OCI-LY7 (cell line): ENCODE data around the gene AKT2. TPM values are rescaled to one million over a fixed set of nuclear protein-coding genes. Genes with fewer than 3 reads are reported as not detected.

Experiments used
- BruUV-seq: library from RNA; stranded (reverse); fragments of 400-500 nt; replicated peaks from 2 replicates; lab custom pipeline; 2021; lab: Mats Ljungman, UMichigan
- CTCF ChIA-PET: fragments of 300-600 bp; sonication (Branson Sonifier 250); formaldehyde crosslinking; loops from one replicate; lab custom pipeline; 2022; ENCODE audit warnings: antibody characterized with exemption; ENCODE audit not compliant: unreplicated experiment; lab: Charles Lee
- POLR2A ChIA-PET: fragments of 300-600 bp; sonication (Branson Sonifier 250); formaldehyde crosslinking; loops from one replicate; lab custom pipeline; 2022; ENCODE audit warnings: antibody characterized with exemption; lab: Charles Lee
- DNase-seq: peaks from one replicate; pipeline ENCODE4 v3.0.0-alpha.2; 2015; ENCODE audit warnings: low spot score
- H2AFZ ChIP-seq: fragments of 200-600 bp; sonication (generic), shearing (Covaris generic); 2 replicates; pipeline ENCODE4 v1.6.1; 2014; ENCODE audit warnings: mild to moderate bottlenecking, antibody characterized with exemption, low read length, moderate library complexity
- H3K27ac ChIP-seq: fragments of 200-600 bp; sonication (generic); 2 replicates; pipeline ENCODE4 v1.5.1; 2014; ENCODE audit warnings: mixed run types, low read depth, mild to moderate bottlenecking, moderate library complexity, low read length, inconsistent platforms; ENCODE audit not compliant: poor library complexity, severe bottlenecking
- H3K36me3 ChIP-seq: fragments of 200-600 bp; sonication (generic); 2 replicates; pipeline ENCODE4 v1.6.1; 2014; ENCODE audit warnings: mild to moderate bottlenecking, antibody characterized with exemption, low read length, moderate library complexity, mixed read lengths; ENCODE audit not compliant: insufficient read depth
- H3K4me1 ChIP-seq: fragments of 200-600 bp; sonication (generic); 2 replicates; pipeline ENCODE4 v1.5.1; 2014; ENCODE audit warnings: mild to moderate bottlenecking, low read length; ENCODE audit not compliant: insufficient read depth, poor library complexity, severe bottlenecking
- H3K4me2 ChIP-seq: fragments of 200-600 bp; sonication (generic); 2 replicates; pipeline ENCODE4 v1.6.1; 2014; ENCODE audit warnings: mild to moderate bottlenecking, low read length
- H3K4me3 ChIP-seq: fragments of 200-600 bp; sonication (generic); 2 replicates; pipeline ENCODE4 v1.5.1; 2014; ENCODE audit warnings: mild to moderate bottlenecking, low read depth, low read length; ENCODE audit not compliant: poor library complexity, severe bottlenecking
- H3K79me2 ChIP-seq: fragments of 200-600 bp; sonication (generic); 2 replicates; pipeline ENCODE4 v1.6.1; 2016; ENCODE audit warnings: low read depth, mild to moderate bottlenecking, low read length, moderate library complexity, mixed read lengths; ENCODE audit not compliant: insufficient read depth
- H3K9me2 ChIP-seq: fragments of 200-600 bp; sonication (generic); 2 replicates; pipeline ENCODE4 v1.6.1; 2016; ENCODE audit warnings: mild to moderate bottlenecking, low read length, mixed read lengths; ENCODE audit not compliant: insufficient read depth
- H3K9me3 ChIP-seq: fragments of 200-600 bp; sonication (generic); 2 replicates; pipeline ENCODE4 v1.6.1; 2014; ENCODE audit warnings: mild to moderate bottlenecking, mixed run types, low read length, mixed read lengths
- H4K20me1 ChIP-seq: fragments of 200-600 bp; sonication (generic); 2 replicates; pipeline ENCODE4 v1.6.1; 2014; ENCODE audit warnings: mild to moderate bottlenecking, antibody characterized with exemption, low read length, moderate library complexity, mixed read lengths; ENCODE audit not compliant: insufficient read depth
- EZH2phosphoT487 ChIP-seq: fragments of 200-600 bp; sonication (generic); IDR thresholded peaks from 2 replicates; pipeline ENCODE4 v1.6.1; 2018; ENCODE audit warnings: low read depth, borderline replicate concordance, mild to moderate bottlenecking, mixed run types, antibody characterized with exemption, low read length, moderate library complexity, mixed read lengths
- intact Hi-C: fragments of 100-400 bp; cut with micrococcal nuclease; formaldehyde crosslinking; loops from one replicate; pipeline ENCODE4 v1.10.0; 2022; ENCODE audit not compliant: unreplicated experiment
- total RNA-seq, 2 experiments: library from RNA; depleted of rRNA in 1 of 2; stranded (reverse); fragments of >200 nt in 1 of 2; shearing (Covaris generic) in 1 of 2; gene quantifications; 2 replicates each; pipeline ENCODE4 v1.2.3, GENCODE V29; 2014 to 2022
- TF ChIP-seq, protein P1 (sequence below): fragments of 200-600 bp; sonication (generic); conservative IDR thresholded peaks from 2 replicates; pipeline ENCODE4 v1.5.1; 2014; ENCODE audit warnings: mild to moderate bottlenecking, antibody characterized with exemption, low read length, moderate library complexity, mixed read lengths

Gene AKT2
- total RNA-seq, 2 experiments from 2014 or later, result 116 to 197 TPM

GRCh38 chr19:40192758-40193586 lies 92.2 kb downstream of the AKT2 start:
- Histone ChIP-seq H3K9me2 (no peaks in the 10 kb centered on the region), H3K27ac (no peak overlapping the region), H3K36me3 (no peaks in the 10 kb centered on the region), H3K4me2 (peak overlapping the region; percentile 70), H3K79me2 (no peaks in the 10 kb centered on the region), H3K4me3 (peak overlapping the region; percentile 97), H3K9me3 (no peaks in the 10 kb centered on the region), H2AFZ (no peak overlapping the region), H4K20me1 (no peaks in the 10 kb centered on the region), H3K4me1 (peaks cover 12% of the 10 kb centered on the region)
- DNase-seq, result no peak
- intact Hi-C loops, result no loop called here
- TF ChIP-seq EZH2phosphoT487, result no peak
- TF ChIP-seq, protein P1, sequence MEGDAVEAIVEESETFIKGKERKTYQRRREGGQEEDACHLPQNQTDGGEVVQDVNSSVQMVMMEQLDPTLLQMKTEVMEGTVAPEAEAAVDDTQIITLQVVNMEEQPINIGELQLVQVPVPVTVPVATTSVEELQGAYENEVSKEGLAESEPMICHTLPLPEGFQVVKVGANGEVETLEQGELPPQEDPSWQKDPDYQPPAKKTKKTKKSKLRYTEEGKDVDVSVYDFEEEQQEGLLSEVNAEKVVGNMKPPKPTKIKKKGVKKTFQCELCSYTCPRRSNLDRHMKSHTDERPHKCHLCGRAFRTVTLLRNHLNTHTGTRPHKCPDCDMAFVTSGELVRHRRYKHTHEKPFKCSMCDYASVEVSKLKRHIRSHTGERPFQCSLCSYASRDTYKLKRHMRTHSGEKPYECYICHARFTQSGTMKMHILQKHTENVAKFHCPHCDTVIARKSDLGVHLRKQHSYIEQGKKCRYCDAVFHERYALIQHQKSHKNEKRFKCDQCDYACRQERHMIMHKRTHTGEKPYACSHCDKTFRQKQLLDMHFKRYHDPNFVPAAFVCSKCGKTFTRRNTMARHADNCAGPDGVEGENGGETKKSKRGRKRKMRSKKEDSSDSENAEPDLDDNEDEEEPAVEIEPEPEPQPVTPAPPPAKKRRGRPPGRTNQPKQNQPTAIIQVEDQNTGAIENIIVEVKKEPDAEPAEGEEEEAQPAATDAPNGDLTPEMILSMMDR, result peak; percentile 27; the same call in 1 of the 2 replicates
- no TSS peak for BruUV-seq
- ChIA-PET CTCF (no interaction called here), POLR2A (no interaction called here)

DNA sequence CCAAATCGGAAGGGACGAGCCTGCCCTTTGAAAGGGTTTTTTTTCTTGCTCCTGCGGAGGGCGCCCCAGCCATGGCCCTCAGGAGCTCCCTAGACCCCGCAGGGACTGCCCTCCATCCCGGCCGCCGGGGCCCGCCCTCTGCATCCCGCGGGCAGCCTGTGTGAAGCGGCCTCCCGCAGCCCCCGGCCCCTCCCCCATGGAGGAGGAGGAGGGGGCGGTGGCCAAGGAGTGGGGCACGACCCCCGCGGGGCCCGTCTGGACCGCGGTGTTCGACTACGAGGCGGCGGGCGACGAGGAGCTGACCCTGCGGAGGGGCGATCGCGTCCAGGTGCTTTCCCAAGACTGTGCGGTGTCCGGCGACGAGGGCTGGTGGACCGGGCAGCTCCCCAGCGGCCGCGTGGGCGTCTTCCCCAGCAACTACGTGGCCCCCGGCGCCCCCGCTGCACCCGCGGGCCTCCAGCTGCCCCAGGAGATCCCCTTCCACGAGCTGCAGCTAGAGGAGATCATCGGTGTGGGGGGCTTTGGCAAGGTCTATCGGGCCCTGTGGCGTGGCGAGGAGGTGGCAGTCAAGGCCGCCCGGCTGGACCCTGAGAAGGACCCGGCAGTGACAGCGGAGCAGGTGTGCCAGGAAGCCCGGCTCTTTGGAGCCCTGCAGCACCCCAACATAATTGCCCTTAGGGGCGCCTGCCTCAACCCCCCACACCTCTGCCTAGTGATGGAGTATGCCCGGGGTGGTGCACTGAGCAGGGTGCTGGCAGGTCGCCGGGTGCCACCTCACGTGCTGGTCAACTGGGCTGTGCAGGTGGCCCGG lies 93.1 kb downstream of the AKT2 start:
- no peak for TF ChIP-seq EZH2phosphoT487
- TF ChIP-seq, protein P1, result peak; percentile 47
- H2AFZ ChIP-seq, result peak overlapping the region; percentile 42; the same call in 1 of the 2 replicates
- H3K4me2 ChIP-seq, result peak overlapping the region; percentile 70
- H3K27ac ChIP-seq, result no peak overlapping the region
- intact Hi-C loops, result no loop called here
- no peaks in the 10 kb centered on the region for H3K9me3 ChIP-seq
- peak overlapping the region; percentile 97 for H3K4me3 ChIP-seq
- CTCF ChIA-PET, result no interaction called here
- H4K20me1 ChIP-seq, result no peaks in the 10 kb centered on the region
- peak; percentile 53 for DNase-seq
- BruUV-seq, result no TSS peak
- H3K4me1 ChIP-seq, result peaks cover 12% of the 10 kb centered on the region
- POLR2A ChIA-PET, result interaction anchor here (0.6 to 1.0 kb wide), 2 partner anchors 9 to 132 kb away, joined by 3 to 4 read pairs; no protein-coding TSS in a partner anchor
- H3K36me3 ChIP-seq, result no peaks in the 10 kb centered on the region
- no peaks in the 10 kb centered on the region for H3K9me2 ChIP-seq
- no peaks in the 10 kb centered on the region for H3K79me2 ChIP-seq
